ENCODE data around the gene CHST2. TPM values are rescaled to one million over a fixed set of nuclear protein-coding genes. Genes with fewer than 3 reads are reported as not detected.

Gene CHST2
- total and polyA plus RNA-seq, 4 donors, result 0.11 to 48.7 (median 0.93) TPM

DNA sequence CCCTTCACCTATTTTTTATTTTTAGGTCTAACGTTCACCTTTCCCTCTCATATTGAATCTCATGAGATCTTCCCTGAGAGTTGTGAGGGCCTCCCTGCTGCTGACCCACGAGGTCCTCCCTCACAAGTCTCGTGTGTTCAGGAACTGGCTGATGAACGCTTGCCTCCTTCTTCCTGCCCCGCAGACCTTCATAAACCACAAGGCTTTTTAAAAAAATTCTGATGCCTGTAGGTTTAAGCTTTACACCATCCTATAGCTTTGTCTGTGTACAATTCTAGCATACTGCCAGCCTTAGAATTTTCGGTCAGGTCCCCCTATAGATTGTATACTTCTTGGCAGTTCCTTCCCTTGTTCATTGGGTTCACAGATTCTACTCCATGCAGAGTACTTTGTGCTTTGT lies 50.5 kb downstream of the CHST2 start:
- H3K9me3 ChIP-seq (ENCODE audit: control insufficient read depth in 4 of 4, low read length in 3 of 4), result no peaks in the 10 kb centered on the region
- H3K36me3 ChIP-seq (ENCODE audit: control insufficient read depth in 4 of 4, insufficient read depth in 3 of 4, low read depth in 1 of 4, low read length in 3 of 4), result no peaks in the 10 kb centered on the region
- H3K4me3 ChIP-seq (ENCODE audit: low read depth in 1 of 3, low read length in 3 of 3), result no peak overlapping the region
- peak overlapping the region in 1 of 2 donors; percentile 32 for H3K27ac ChIP-seq (ENCODE audit: low read depth in 1 of 2, low read length in 2 of 2)
- 80% methylated on average over 6 of the region's 6 CpGs for WGBS
- no peaks in the 10 kb centered on the region for H3K4me1 ChIP-seq (ENCODE audit: control insufficient read depth in 4 of 4, insufficient read depth in 4 of 4, low read length in 3 of 4)
- DNase-seq (ENCODE audit: low spot score), result no peak
- H3K9ac ChIP-seq (ENCODE audit: low read depth in 1 of 2, low read length in 2 of 2), result no peak overlapping the region
- TF ChIP-seq YY1 (IDR thresholded peaks at IDR 0.05) (no peak), GABPA (IDR thresholded peaks at IDR 0.05 in 1 of 2, conservative IDR thresholded peaks at IDR 0.05 in 1 of 2) (no peak), FOXA1 (IDR thresholded peaks at IDR 0.05) (no peak), ZBTB33 (IDR thresholded peaks at IDR 0.05) (no peak), FOXA2 (IDR thresholded peaks at IDR 0.05) (no peak), RAD21 (IDR thresholded peaks at IDR 0.05) (no peak), JUND (IDR thresholded peaks at IDR 0.05) (no peak), ATF3 (IDR thresholded peaks at IDR 0.05) (no peak), MAX (IDR thresholded peaks at IDR 0.05) (no peak), EGR1 (IDR thresholded peaks at IDR 0.05; ENCODE audit: low read depth in 2 of 2) (no peak), SP1 (IDR thresholded peaks at IDR 0.05) (no peak)
- no peaks in the 10 kb centered on the region for H3K27me3 ChIP-seq (ENCODE audit: control insufficient read depth in 4 of 4, insufficient read depth in 4 of 4, low read length in 3 of 4)

DNA sequence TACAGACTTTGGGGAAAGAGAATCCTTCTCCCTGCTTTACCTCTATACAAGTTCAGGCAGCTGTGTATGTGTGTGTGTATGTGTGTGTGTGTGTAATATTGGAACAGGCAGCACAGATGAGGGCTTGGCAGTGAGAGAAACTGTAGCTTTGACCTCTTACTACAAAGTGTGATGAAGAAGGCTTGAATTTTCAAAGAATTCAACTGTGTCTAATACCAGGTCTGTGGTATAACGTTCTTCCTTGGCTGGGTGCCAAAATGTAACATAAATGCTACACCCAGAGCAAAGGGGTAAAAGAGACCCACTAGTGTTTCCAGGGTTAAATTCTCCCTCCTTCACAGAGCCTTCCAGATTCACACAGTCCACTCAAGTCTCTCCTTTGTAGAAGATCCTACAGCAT lies 51.1 kb downstream of the CHST2 start:
- no peak for DNase-seq (ENCODE audit: low spot score)
- Histone ChIP-seq H3K9ac (ENCODE audit: low read depth in 1 of 2, low read length in 2 of 2) (no peak overlapping the region), H3K36me3 (ENCODE audit: control insufficient read depth in 4 of 4, insufficient read depth in 3 of 4, low read depth in 1 of 4, low read length in 3 of 4) (no peaks in the 10 kb centered on the region), H3K4me3 (ENCODE audit: low read depth in 1 of 3, low read length in 3 of 3) (no peak overlapping the region), H3K4me1 (ENCODE audit: control insufficient read depth in 4 of 4, insufficient read depth in 4 of 4, low read length in 3 of 4) (no peaks in the 10 kb centered on the region), H3K27me3 (ENCODE audit: control insufficient read depth in 4 of 4, insufficient read depth in 4 of 4, low read length in 3 of 4) (no peaks in the 10 kb centered on the region), H3K27ac (ENCODE audit: low read depth in 1 of 2, low read length in 2 of 2) (peak overlapping the region; percentile 32 to 35), H3K9me3 (ENCODE audit: control insufficient read depth in 4 of 4, low read length in 3 of 4) (no peaks in the 10 kb centered on the region)
- WGBS, result 26% methylated on average over 1 of the region's 1 CpG
- TF ChIP-seq ZBTB33 (IDR thresholded peaks at IDR 0.05), result no peak
- TF ChIP-seq TAF1 (conservative IDR thresholded peaks at IDR 0.05), result no peak
- no peak for TF ChIP-seq SP1 (IDR thresholded peaks at IDR 0.05)
- no peak for TF ChIP-seq GABPA (IDR thresholded peaks at IDR 0.05 in 1 of 2, conservative IDR thresholded peaks at IDR 0.05 in 1 of 2)
- no peak for TF ChIP-seq YY1 (IDR thresholded peaks at IDR 0.05)
- TF ChIP-seq FOXA1 (IDR thresholded peaks at IDR 0.05), result no peak
- no peak for TF ChIP-seq RAD21 (IDR thresholded peaks at IDR 0.05)

DNA sequence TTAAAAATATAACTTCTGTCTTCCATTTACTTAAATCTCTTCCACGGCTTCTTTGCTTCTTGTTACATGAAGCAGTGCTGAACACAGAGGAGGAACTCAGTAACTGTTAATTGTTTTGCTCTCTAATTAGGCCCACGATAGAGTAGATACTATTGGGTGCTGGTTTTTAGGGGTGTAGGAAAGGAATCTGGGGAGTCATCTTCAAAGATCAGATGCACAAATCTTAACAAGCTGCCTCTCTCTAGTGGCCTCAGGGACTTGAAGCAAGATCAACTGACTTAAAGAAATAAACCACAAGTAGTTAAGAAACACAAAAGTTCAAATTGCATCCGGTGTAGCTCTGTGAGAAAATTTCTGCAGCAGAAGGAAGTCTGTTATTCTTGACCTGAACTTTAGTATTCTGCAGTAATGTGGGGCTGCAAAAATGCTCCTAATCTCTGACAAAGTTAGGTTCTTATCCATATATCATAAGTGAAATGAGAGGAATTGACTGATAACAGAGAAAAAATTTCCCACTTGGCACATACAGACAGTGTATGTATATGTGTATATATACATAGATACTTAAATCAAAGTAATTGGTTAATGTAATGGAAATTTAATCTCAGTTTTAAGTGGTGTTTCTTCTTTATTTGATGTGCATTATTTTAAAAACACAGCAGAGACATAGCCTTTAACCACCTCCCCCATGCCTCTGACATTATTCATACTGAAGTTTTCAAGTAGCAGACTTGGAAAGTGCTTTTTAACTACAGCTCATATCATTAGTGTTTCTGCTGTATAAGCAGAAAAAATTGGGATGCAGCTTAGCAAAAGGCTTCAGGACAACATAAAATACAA lies 51.8 kb downstream of the CHST2 start:
- WGBS, result 69% methylated on average over 3 of the region's 3 CpGs
- Histone ChIP-seq H3K9ac (ENCODE audit: low read depth in 1 of 2, low read length in 2 of 2) (no peak overlapping the region), H3K4me1 (ENCODE audit: control insufficient read depth in 4 of 4, insufficient read depth in 4 of 4, low read length in 3 of 4) (no peaks in the 10 kb centered on the region), H3K27ac (ENCODE audit: low read depth in 1 of 2, low read length in 2 of 2) (peak overlapping the region; percentile 32 to 35), H3K9me3 (ENCODE audit: control insufficient read depth in 4 of 4, low read length in 3 of 4) (no peaks in the 10 kb centered on the region), H3K4me3 (ENCODE audit: low read depth in 1 of 3, low read length in 3 of 3) (no peak overlapping the region), H3K36me3 (ENCODE audit: control insufficient read depth in 4 of 4, insufficient read depth in 3 of 4, low read depth in 1 of 4, low read length in 3 of 4) (no peaks in the 10 kb centered on the region), H3K27me3 (ENCODE audit: control insufficient read depth in 4 of 4, insufficient read depth in 4 of 4, low read length in 3 of 4) (no peaks in the 10 kb centered on the region)
- DNase-seq (ENCODE audit: low spot score), result no peak
- TF ChIP-seq HNF4A (conservative IDR thresholded peaks at IDR 0.05) (no peak), HNF4G (IDR thresholded peaks at IDR 0.05) (no peak), YY1 (IDR thresholded peaks at IDR 0.05) (no peak), SP1 (IDR thresholded peaks at IDR 0.05) (no peak), TAF1 (conservative IDR thresholded peaks at IDR 0.05) (no peak), MAX (IDR thresholded peaks at IDR 0.05) (no peak), ZBTB33 (IDR thresholded peaks at IDR 0.05) (no peak)

Measured in liver (tissue), 9 donors.